Stomach (tissue), 9 donors: Measurements from ENCODE around the gene GNG3. TPM values are rescaled to one million over a fixed set of nuclear protein-coding genes. Genes with fewer than 3 reads are reported as not detected.

Source experiments
- DNase-seq, 2 donors: peaks; one replicate each; pipeline versions ENCODE4 v3.0.0 to v3.0.0-alpha.2; 2013 to 2019
- H3K27ac ChIP-seq, 5 donors: fragments of 200-600 bp in 4 of 5; sonication (generic) in 4 of 5; one replicate each; pipeline ENCODE4 v1.5.1; 2013 to 2019; ENCODE audit warnings: mild to moderate bottlenecking in 1 of 5, moderate library complexity in 1 of 5
- H3K27me3 ChIP-seq, 3 donors: fragments of 200-600 bp; sonication (generic); one replicate each; pipeline ENCODE4 v1.5.1; 2017 to 2019; ENCODE audit warnings: mixed run types in 1 of 3
- H3K36me3 ChIP-seq, 4 donors: fragments of 200-600 bp; sonication (generic); 1 replicate in 3 of 4; 2 replicates in 1 of 4; pipeline ENCODE4 v1.5.1; 2016 to 2019
- H3K4me1 ChIP-seq, 4 donors: fragments of 200-600 bp; sonication (generic); one replicate each; pipeline ENCODE4 v1.5.1; 2016 to 2019
- H3K4me3 ChIP-seq, 4 donors: fragments of 200-600 bp; sonication (generic) in 3 of 4; one replicate each; pipeline ENCODE4 v1.5.1; 2016 to 2019; ENCODE audit warnings: mild to moderate bottlenecking in 1 of 4
- H3K9me3 ChIP-seq, 4 donors: fragments of 200-600 bp; sonication (generic); one replicate each; pipeline ENCODE4 v1.5.1; 2016 to 2019
- EP300 ChIP-seq: sonication (generic); formaldehyde crosslinking; IDR thresholded peaks from one replicate; pipeline ENCODE4 v1.6.1; 2017; ENCODE audit warnings: antibody characterized with exemption
- POLR2A ChIP-seq, 4 donors: fragments of 450-650 bp; IDR thresholded peaks; one replicate each; pipeline ENCODE4 v1.6.1; 2016; ENCODE audit warnings: antibody characterized with exemption in 4 of 4, control low read depth in 2 of 4, mild to moderate bottlenecking in 1 of 4, moderate library complexity in 1 of 4
- POLR2AphosphoS5 ChIP-seq, 3 donors: sonication (generic); formaldehyde crosslinking; IDR thresholded peaks; one replicate each; pipeline ENCODE4 v1.6.1; 2016; ENCODE audit warnings: antibody characterized with exemption in 3 of 3
- WGBS, 5 donors: extraction: QIAGEN DNeasy Blood & Tissue Kit in 3 of 5; methylation state at CpG; one replicate each; pipeline versions ENCODE4 v1.1.5 to v1.1.7; 2013 to 2018; 5-methylcytosine and 5-hydroxymethylcytosine counted together
- intact Hi-C: fragments of 100-400 bp; cut with DNase I; formaldehyde crosslinking; loops from one replicate; pipeline ENCODE4 v1.15.1; 2023; ENCODE audit warnings: low total_unique reads
- polyA plus RNA-seq, 3 donors: library from polyadenylated mRNA; stranded (reverse); fragments of 200-250 nt; gene quantifications; one replicate each; pipeline ENCODE4 v1.2.3, GENCODE V29; 2013
- total RNA-seq, 5 donors: library from RNA; depleted of rRNA; stranded (reverse); fragments of >200 nt; gene quantifications; one replicate each; pipeline versions ENCODE4 v1.1.0 to v1.2.3, GENCODE V29; 2014 to 2016
- TF ChIP-seq, protein P1 (sequence below), 7 experiments: fragments of 450-650 bp in 4 of 7; fragments of 200-600 bp in 3 of 7; sonication (generic) in 3 of 7; IDR thresholded peaks; one replicate each; pipeline ENCODE4 v1.5.1; 2016 to 2019; ENCODE audit warnings: antibody characterized with exemption in 7 of 7, control low read depth in 2 of 7, mild to moderate bottlenecking in 1 of 7
- donor health status: healthy with polysubstance abuse.
- donor health status: Bipolar disorder and iron deficiency.
- donor health status: healthy.

The GNG3 gene
- total and polyA plus RNA-seq, 8 donors: 0.75 TPM; not detected in 7

DNA sequence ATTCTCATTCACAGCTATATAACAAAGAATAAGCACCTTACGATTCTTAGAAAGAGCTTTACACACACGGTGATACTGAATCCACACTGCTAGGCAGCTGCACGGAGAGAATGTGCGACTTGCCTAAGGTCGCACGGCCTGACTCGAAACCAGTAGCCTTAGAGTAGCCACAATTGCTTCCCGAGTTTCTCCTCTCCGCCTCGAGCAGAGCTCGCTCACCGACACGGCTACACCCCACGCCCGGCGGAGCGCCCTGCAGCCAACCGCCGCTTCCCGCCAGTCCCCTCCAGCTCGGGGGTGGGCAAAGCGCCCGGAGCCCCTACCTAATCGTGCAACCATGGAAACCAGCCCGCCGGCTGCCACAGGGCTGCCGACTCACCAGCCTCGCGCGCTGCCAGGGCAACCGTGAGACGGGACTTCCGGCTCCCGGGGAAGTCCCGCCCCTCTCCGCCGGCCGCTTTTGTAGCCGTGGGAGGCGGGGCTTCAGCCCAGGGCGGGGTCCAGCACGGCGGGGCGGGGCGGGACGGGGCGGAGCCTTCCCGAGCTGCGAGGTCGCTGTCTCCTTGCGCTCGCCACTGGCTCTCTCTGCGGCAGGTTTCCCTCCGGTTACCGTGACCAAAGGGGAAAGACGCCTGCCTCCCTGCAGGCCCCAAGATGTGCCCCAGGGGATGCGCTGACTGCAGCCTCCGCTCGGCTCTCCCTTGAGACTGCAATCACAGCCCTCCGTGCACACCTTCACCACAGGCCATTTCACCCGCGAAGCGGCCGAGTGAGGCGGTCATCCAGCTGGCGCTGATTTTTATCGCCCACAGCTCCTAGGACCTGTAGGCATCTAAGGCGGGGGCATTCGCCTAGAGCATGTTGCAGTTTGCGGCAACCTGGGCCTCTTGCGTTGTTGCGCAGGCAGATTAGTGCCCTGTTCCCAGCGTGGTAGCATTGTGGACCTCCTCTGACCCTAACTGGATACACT lies 1.3 kb upstream of the GNG3 start:
- intact Hi-C loops: no loop called here
- 3 to 8% (median 3%) methylated on average over 33 to 73 of the region's 73 CpGs for WGBS, 5 donors
- no peaks in the 10 kb centered on the region for H3K27me3 ChIP-seq
- peak; percentile 97 to 98 for DNase-seq
- TF ChIP-seq POLR2AphosphoS5 (IDR thresholded peaks at IDR 0.05) (peak; percentile 7 to 92 (median 64)), EP300 (no peak)
- H3K27ac ChIP-seq: peak overlapping the region; percentile 81 to 94 (median 89)
- H3K9me3 ChIP-seq: no peaks in the 10 kb centered on the region
- H3K36me3 ChIP-seq: peaks cover 2 to 25% (median 19%) of the 10 kb centered on the region in 4 donors
- peaks cover 42 to 60% (median 52%) of the 10 kb centered on the region in 4 donors for H3K4me1 ChIP-seq
- peak overlapping the region; percentile 65 to 87 (median 80) for H3K4me3 ChIP-seq

DNA sequence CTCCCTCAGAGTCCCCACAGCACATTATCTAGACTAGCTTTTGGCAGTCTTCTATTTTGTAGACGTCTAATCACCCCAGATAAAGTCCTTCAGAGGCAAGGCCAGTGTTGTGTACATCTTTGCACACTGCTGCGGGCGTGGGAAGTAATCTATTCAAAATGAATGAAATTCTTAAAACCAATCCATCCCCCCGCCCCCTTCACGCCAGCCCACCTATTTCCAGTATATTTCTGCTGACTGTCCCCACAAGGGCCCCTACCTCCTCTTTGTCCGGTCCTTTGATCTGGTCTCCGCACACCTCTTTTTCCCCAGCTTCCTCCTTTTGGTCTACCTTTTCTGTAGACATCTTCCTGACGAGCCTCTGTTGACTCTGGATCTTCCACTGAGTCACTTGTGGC lies 627 bp upstream of the GNG3 start:
- peaks cover 42 to 65% (median 55%) of the 10 kb centered on the region in 4 donors for H3K4me1 ChIP-seq
- WGBS, 5 donors: 46 to 61% (median 57%) methylated on average over 8 of the region's 8 CpGs
- peak overlapping the region; percentile 81 to 94 (median 89) for H3K27ac ChIP-seq
- intact Hi-C loops: no loop called here
- no peaks in the 10 kb centered on the region for H3K9me3 ChIP-seq
- DNase-seq: no peak
- TF ChIP-seq, protein P1, sequence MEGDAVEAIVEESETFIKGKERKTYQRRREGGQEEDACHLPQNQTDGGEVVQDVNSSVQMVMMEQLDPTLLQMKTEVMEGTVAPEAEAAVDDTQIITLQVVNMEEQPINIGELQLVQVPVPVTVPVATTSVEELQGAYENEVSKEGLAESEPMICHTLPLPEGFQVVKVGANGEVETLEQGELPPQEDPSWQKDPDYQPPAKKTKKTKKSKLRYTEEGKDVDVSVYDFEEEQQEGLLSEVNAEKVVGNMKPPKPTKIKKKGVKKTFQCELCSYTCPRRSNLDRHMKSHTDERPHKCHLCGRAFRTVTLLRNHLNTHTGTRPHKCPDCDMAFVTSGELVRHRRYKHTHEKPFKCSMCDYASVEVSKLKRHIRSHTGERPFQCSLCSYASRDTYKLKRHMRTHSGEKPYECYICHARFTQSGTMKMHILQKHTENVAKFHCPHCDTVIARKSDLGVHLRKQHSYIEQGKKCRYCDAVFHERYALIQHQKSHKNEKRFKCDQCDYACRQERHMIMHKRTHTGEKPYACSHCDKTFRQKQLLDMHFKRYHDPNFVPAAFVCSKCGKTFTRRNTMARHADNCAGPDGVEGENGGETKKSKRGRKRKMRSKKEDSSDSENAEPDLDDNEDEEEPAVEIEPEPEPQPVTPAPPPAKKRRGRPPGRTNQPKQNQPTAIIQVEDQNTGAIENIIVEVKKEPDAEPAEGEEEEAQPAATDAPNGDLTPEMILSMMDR (IDR thresholded peaks at IDR 0.05): no peak
- TF ChIP-seq EP300: no peak
- no peak for TF ChIP-seq POLR2A (IDR thresholded peaks at IDR 0.05)
- TF ChIP-seq POLR2AphosphoS5 (IDR thresholded peaks at IDR 0.05): no peak
- H3K36me3 ChIP-seq: peaks cover 9 to 24% (median 19%) of the 10 kb centered on the region in 4 donors
- peak overlapping the region; percentile 65 to 87 (median 80) for H3K4me3 ChIP-seq
- H3K27me3 ChIP-seq: no peaks in the 10 kb centered on the region

DNA sequence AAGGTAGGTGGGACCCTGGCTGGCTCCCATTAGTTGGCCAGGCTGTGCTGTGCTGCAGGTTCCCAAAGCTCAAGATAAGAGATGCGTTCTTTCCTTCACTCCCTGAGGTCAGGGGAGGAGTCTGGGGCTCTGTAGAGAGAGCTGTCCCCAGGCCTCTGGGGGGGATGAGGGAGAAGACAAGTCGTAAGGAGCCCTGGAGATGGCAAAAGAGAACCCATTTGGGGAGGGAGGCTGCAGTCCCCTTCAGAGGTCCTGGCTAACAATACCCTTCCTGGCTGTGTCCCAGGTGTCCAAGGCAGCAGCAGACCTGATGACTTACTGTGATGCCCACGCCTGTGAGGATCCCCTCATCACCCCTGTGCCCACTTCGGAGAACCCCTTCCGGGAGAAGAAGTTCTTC lies 916 bp downstream of the GNG3 start:
- WGBS, 5 donors: 62 to 74% (median 73%) methylated on average over 5 of the region's 5 CpGs
- peaks cover 52 to 81% (median 69%) of the 10 kb centered on the region in 4 donors for H3K4me1 ChIP-seq
- H3K4me3 ChIP-seq: peak overlapping the region; percentile 46 to 53 (median 53)
- DNase-seq: no peak
- H3K27ac ChIP-seq: peak overlapping the region; percentile 75 to 99 (median 89)
- intact Hi-C loops: no loop called here
- peaks cover 15 to 30% (median 29%) of the 10 kb centered on the region in 4 donors for H3K36me3 ChIP-seq
- TF ChIP-seq POLR2A (IDR thresholded peaks at IDR 0.05) (no peak), POLR2AphosphoS5 (IDR thresholded peaks at IDR 0.05) (no peak), EP300 (no peak)
- TF ChIP-seq, protein P1 (IDR thresholded peaks at IDR 0.05): no peak
- no peaks in the 10 kb centered on the region for H3K27me3 ChIP-seq
- no peaks in the 10 kb centered on the region for H3K9me3 ChIP-seq

DNA sequence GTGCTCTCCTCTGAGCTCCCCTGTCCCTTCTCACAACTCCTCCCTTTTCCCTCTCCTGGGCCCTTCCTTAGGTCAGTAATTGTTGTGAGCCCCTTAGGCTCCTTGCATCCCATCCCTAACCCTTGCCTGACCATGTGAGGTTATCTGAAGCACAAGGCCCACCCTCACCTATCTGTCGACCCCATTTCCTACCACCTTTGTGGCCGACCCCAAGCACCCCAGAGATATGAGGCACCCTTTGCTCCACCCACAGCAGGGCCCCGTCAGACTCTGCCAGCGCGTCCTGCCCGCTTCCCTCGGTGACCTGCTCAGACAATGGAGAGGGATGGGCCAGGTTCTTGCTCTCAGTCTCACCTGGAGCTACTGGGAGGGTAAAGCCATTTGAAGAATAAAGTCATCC lies 1.3 kb downstream of the GNG3 start:
- Histone ChIP-seq H3K36me3 (peaks cover 19 to 34% (median 33%) of the 10 kb centered on the region in 4 donors), H3K4me1 (peaks cover 54 to 85% (median 73%) of the 10 kb centered on the region in 4 donors), H3K27me3 (no peaks in the 10 kb centered on the region), H3K27ac (peak overlapping the region; percentile 75 to 99 (median 89)), H3K9me3 (no peaks in the 10 kb centered on the region), H3K4me3 (peak overlapping the region; percentile 46 to 53 (median 53))
- DNase-seq: peak; percentile 36 to 72
- intact Hi-C loops: no loop called here
- no peak for TF ChIP-seq POLR2AphosphoS5 (IDR thresholded peaks at IDR 0.05)
- TF ChIP-seq EP300: no peak
- TF ChIP-seq, protein P1 (IDR thresholded peaks at IDR 0.05): no peak
- TF ChIP-seq POLR2A (IDR thresholded peaks at IDR 0.05): no peak
- 0 to 2% (median 0%) methylated on average over 7 of the region's 7 CpGs for WGBS, 5 donors
